ENCODE results near the gene CTNNA2.

- TF ChIP-seq CTCF (IDR thresholded peaks at IDR 0.05) (no peak), POLR2A (IDR thresholded peaks at IDR 0.05) (no peak)
Observed at GRCh38 chr2:80244905-80245584, 732.2 kb downstream of the CTNNA2 start.
